GM18909 (cell line): Measurements from ENCODE around the gene KIAA1755.

Experiments
- ATAC-seq: cut with Tn5 transposase; IDR thresholded peaks from one replicate; pipeline ENCODE4 v1.9.1; 2021; ENCODE audit warnings: mild to moderate bottlenecking; ENCODE audit not compliant: unreplicated experiment, poor library complexity

Gene KIAA1755, protein sequence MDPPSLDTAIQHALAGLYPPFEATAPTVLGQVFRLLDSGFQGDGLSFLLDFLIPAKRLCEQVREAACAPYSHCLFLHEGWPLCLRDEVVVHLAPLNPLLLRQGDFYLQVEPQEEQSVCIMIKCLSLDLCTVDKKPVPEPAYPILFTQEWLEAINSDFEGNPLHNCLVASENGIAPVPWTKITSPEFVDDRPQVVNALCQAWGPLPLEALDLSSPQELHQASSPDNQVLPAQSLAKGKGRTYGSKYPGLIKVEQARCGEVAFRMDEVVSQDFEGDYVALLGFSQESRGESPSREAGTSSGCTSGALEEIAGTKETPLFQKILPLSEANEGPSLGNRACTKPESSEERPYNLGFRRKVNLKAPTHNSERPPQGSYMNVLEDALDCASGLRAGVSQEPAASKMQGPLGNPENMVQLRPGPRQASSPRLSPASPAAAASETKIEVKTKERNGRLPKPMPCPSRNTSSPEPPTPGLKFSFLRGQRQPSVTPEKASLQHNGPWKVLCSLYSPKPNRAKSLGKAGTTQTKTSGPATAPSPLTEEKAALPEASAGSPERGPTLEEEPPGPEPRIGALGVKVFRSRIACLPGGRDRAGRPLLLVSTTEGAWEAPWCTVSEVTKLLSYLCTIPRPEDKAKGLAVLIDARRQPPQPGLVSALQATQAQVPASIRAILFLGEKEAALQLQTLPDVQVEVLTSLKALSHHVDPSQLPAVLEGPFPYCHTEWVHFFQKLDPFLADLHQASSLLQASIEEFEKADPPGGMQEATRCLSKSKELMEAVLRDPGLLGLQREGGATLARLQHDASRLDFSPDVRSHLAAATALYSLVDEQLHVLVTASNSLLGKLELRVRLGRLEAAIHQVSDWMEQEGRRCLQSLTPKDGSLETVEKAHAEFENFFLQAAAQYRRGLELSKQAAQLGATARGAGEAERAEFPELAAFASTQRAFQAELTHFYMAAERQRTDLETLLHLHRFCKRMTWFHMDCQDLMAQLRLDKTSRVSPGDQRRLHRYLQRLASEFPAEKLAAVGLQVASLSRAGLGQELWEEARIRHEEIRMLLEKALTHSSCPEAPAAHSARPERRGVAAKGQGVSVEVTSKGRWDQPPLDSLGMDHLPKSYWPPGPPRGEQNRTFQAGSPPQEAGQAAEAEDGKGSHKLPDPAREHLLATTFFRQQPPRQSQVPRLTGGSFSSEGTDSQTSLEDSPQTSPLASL

DNA sequence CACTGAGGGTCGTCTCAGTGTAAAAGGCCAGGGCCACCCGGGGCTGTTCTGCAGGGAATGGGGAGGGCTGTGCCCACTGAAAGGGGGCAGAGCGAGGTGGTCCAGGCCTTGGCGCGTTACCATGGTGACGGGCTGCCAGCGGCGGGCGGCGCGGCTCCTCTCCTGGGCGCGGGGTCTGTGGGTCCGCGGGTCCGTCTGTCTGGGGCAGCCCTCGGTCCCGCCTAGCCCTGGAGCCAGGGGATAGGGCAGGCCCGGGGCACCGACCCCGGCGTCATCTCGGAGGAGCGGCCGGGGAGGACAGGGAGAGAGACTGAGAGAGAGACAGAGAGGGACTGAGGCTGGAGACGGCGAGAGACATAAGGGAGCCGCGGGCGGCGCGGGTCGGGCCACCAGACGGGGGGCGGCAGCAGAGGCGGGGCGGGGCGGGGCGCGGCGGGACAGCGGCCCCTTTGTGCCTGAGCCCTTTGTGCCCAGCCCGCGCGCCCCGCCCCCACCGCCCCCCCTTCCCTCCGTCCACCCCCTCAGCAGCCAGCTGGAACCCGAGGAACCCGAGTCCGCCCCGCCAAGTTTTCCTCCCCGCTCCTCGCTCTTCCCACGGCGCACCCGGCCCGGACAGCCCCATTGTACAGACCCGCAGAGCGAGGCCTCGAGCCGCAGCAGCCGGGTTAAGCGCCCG lies at the start of gene KIAA1755:
KIAA1755 (minus strand) TSS at position 358 of the 676 bp plus-strand sequence; CDS start at position 123, 235 bp downstream.
- no peak for ATAC-seq

- ATAC-seq = no peak
Measured at GRCh38 chr20:38308447-38308846, 47.9 kb upstream of the KIAA1755 start.

- no peak for ATAC-seq
Measured at GRCh38 chr20:38308047-38308438, 47.5 kb upstream of the KIAA1755 start.

GRCh38 chr20:38307371-38308046 lies 47.0 kb upstream of the KIAA1755 start:
- ATAC-seq = no peak

DNA sequence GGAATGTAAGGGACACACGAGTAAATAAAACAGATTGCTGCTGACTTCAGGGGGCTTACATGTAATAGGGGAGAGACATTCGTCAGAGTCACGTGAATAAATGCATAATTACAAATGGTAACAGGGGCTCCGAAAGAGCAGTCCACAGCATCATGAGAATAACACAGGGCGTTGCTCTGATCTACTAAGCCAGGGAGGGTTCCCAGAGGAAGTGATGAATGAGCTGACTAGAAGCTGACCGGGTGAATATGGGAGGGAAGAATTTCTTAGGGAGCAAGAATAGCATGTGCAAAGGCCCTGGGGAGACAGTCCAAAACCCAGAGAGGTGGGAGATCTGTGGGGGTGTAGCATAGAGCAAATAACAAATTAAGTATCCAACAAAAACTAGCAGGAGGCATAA lies 45.8 kb upstream of the KIAA1755 start:
- no peak for ATAC-seq

DNA sequence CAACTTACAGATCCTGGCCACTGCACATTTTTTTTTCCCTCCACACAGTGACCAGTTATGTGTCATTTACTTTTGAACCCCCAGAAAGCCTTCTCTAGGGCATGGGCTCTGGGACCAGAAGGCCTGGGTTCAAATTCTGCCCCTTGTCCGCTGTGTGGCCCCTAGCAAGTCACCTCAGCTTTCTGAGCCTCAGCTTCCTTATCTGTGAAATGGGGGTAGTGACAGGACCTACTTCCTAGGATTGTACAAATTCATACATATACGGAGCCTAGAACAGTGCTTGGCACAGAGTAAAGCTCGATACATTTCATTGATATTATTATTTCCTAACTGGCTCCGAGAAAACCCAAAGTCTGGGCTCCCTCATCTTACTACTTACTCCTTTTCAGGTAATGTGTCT lies 45.0 kb upstream of the KIAA1755 start:
- ATAC-seq = no peak

DNA sequence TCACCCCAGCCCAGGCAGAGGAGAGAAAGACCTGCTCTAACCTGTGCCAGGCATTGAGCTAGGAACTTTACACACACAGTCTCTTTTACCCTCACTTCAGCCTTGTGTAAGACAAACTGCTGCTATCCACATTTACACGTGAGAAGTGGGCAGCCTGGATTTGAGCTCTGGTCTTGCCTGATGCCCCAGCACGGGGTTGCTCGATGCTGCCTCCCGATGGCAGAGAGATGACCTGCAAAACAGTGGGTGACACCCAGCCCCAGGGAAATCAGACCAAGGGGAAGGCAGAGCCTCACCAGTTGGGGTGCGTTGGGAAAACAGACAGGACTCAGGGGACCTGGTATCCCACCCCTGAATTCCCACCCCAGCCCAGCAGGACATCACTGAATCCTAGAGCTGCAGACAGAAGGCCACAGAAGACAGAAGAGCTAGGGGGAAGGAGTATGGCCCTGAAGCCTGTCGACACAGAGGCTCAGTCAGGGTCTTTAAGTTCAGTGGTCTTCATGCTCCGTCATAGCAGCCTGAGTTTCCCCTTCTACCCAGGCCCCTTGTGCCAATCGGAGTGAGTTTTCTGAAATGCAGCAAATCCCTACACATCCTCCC lies 44.4 kb upstream of the KIAA1755 start:
- no peak for ATAC-seq

- ATAC-seq = no peak
Measured at GRCh38 chr20:38303908-38304379, 43.4 kb upstream of the KIAA1755 start, which contains the start of gene BPI. TSS of gene BPI (plus strand) at chr20:38304156. CDS start at chr20:38304224, 68 bp downstream.

DNA sequence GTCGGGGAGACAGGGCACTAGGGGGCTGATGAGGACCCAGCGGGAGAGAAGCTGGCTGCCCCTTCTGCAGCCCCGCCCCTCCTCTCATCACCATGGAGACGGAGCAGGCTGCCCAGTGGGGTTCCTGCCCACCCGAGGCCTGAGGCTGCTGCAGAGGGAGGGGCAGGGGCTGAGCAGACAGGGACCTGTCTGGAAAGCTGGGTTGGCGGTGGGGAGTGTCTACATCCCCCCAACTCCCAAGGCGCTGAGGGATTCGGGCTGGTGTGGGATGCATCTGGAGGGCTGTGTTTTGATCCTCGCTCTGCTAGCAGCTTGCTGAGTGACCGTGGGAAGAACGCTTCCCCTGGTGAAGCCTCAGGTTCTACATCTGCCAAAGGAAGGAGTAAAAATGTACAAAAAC lies 42.3 kb upstream of the KIAA1755 start:
- ATAC-seq = no peak

GRCh38 chr20:38301309-38301708 lies 40.8 kb upstream of the KIAA1755 start:
- ATAC-seq = no peak

DNA sequence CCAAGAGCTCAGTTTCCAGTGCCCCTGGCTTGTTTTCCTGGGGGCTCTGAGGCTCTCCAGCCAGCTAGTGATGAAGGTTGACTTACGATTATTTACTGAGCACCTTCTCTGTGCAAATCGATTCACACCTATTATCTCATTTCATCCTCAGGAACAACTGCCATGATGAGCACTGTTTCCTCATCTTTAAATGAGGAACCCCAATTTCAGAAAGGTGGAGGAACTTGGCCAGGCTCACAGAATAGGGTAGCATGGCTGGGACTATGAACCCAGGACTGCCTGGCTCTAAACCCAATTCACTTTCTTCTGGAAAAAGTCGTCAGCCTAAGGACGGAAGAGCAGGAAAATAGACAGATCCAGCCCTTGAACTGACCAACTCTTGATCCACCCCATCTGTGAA lies 39.9 kb upstream of the KIAA1755 start:
- ATAC-seq = no peak

DNA sequence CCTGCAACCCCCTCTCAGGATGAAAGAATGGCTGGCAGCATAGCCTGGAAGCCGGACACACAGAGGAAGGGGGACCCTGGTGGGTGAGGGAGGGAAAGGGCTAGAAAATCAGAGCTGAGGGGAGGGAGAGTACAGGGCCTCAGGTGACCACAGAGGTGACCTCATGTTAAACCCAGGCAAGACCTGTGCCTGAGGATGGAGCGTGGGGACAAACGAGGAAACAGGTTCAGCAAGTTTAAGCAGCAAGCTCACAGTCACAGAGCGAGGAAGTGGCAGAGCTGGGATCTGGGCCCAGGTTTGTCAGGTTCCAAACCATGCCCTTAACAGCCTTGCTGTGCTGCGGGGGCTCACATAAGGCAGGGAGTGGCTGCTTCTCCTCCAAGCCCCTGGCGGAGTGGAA lies 39.4 kb upstream of the KIAA1755 start:
- no peak for ATAC-seq

GRCh38 chr20:38298768-38299288 lies 38.3 kb upstream of the KIAA1755 start:
- no peak for ATAC-seq

DNA sequence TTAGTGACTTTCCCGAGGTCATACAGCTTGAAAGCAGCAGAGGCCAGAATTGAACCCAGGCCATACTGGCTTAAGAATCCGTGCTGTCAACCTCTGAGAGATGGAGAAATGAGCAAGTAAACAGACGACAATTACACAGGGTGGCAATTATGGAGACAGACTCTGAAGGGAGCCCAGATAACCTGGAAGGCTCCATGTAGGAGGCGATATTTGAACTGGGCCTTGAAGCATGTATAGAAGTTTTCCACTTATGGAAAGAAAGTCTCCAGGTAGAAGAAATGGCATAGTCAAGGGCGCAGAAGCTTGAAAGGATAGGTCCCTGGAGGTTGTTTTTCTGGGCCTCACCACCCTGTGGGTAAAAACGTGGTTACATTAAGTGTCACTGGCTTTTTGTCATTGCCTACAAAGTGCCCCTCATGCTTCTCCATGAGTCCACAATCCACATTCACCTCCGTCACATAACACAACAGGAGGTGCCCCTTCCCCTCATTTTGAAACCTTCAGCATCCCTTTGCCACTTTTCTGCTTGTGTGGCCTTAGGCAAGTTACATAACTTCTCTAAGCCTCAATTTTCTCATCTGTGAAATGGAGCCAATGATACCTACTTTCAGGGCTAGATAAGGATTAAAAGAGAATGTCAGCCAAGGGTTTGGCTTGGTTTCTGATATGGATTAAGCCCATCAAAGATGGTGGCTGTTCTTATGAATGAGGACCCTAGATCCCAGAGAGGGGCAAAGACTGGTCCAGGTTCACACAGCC lies 37.6 kb upstream of the KIAA1755 start:
- ATAC-seq = no peak

GRCh38 chr20:38296433-38296832 lies 35.9 kb upstream of the KIAA1755 start:
- ATAC-seq = no peak

DNA sequence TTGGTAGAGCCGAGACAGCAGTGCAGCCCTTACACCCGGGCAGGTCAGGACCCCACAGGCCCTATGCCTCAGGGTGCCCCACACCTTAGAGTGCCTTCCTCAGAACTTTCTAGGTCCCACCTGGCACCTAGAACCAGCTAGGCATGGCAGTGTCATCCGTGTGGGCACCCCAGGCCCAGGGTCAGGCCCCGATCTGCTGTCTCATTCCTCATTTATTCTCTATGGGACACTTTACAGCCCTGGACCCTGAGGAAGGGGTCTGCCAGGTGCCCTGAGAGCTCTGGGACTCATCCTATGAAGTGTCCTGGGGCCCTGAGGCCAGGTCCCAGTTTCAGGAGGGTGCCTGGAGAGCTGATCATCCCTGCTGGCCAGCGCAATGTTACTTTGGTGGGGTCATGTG lies 35.3 kb upstream of the KIAA1755 start:
- no peak for ATAC-seq

- ATAC-seq = no peak
Measured at GRCh38 chr20:38294076-38294591, 33.6 kb upstream of the KIAA1755 start.
